WI38 (cell line): ENCODE data around the gene BICDL2.

Experiments used
- H3K4me3 ChIP-seq: 2 replicates; pipeline ENCODE4 v1.5.1; 2011; ENCODE audit warnings: low read depth, mild to moderate bottlenecking, control low read depth, low read length
- TF ChIP-seq, protein P1 (sequence below): IDR thresholded peaks from 2 replicates; pipeline ENCODE4 v1.5.1; 2012; ENCODE audit warnings: low read depth, mild to moderate bottlenecking, control low read depth, low read length

BICDL2 gene

DNA sequence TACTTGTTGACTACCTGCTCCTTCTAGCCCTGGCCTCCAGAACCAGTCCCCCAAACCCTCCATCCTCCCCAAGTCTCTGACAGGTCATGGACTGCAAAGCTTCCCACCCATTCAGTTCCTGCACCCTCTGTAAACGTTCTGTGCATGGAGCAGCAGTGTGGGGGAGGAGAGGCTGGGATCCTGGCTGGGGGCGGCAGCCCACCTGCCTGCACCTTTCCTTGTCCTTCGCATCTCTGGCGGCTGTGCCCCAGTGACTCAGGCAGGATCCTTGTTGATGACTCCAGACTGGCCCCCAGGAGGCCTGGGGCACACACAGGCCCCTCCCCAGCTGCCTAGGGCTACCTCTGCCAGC is 54.9 kb downstream of the BICDL2 start:
- TF ChIP-seq, protein P1, sequence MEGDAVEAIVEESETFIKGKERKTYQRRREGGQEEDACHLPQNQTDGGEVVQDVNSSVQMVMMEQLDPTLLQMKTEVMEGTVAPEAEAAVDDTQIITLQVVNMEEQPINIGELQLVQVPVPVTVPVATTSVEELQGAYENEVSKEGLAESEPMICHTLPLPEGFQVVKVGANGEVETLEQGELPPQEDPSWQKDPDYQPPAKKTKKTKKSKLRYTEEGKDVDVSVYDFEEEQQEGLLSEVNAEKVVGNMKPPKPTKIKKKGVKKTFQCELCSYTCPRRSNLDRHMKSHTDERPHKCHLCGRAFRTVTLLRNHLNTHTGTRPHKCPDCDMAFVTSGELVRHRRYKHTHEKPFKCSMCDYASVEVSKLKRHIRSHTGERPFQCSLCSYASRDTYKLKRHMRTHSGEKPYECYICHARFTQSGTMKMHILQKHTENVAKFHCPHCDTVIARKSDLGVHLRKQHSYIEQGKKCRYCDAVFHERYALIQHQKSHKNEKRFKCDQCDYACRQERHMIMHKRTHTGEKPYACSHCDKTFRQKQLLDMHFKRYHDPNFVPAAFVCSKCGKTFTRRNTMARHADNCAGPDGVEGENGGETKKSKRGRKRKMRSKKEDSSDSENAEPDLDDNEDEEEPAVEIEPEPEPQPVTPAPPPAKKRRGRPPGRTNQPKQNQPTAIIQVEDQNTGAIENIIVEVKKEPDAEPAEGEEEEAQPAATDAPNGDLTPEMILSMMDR, result no peak
- no peak overlapping the region for H3K4me3 ChIP-seq

DNA sequence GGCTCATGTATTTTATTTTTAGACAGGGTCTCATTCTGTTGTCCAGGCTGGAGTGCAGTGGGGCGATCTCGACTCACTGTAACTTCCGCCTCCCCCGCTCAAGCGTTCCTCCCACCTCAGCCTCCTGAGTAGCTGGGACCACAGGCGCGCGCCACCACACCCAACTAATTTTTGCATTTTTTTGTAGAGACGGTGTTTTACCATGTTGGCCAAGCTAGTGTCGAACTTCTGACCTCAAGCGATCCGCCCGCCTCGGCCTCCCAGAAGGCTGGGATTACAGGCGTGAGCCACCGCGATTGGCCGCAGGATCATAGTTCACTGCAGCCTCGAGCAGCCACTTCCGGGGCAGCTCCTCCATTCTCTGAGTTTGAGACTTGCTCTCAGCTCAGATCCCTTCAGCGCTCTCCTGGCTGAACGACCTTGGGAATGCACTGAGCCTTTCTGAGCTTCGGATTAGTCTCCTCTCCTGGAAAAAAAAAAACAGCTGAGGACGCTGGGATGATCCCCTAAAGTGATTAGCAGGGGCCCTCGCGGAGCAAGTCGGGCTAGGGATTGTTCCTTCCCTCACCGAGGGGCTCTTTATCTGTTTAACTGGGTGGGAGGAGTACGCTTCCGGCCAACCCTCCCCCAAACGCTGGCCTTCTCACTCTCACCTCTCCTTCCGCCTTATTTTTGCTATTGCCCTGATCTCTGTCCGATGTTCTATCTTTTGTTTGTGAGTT is 55.4 kb downstream of the BICDL2 start:
- peak overlapping the region; percentile 74; the same call in 1 of the 2 replicates for H3K4me3 ChIP-seq
- TF ChIP-seq, protein P1, result no peak

DNA sequence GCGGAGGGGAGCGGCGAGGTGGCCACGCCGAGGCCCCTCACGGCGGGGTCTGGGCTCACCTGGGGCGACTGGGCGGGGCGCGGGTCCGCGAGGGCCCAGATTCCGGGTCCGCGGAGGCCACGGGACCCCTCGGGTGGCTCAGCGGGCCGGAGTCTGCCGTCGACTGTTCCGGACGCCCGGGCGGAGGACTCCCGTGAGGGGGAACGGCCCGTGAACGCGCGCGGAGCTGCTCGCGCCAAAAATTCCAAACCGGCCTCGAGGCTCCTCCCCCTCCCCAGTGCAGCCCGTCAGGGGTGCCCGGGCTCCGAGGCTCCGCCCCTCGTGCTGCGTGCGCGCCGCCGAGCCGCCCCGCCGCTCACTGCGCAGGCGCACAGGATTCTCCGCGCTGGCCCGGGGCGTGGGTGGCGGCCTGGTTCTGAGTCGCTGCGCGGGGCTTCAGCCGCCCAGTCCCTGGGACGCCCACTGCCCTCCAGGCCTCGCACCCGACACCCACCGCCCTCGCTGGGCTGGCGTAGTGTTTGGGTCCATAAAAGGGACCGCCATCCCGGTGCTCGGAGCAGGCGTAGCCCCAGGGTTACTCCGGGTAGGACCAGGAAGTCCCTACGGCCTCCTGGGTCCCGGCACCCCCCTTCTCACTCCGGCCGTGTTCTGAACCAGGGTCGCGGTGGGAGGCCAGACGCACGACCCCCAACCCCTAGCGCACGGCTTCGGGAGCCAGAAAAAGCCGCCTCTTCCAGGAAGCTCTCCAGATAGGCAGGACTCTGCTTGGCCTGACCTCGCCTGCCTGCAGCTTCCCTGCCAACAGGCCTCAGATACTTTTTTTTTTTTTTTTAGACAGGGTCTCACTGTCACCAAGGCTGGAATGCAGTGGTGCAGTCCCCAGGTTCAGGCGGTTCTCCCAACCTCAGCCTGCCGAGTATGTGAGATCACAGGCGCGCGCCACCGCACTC is 56.2 kb downstream of the BICDL2 start, which contains the start of gene PKMYT1:
Gene PKMYT1 (minus strand): TSS at position 220 of the 950 bp plus-strand sequence. CDS start 789 bp downstream, outside the sequence.
- TF ChIP-seq, protein P1, result no peak

DNA sequence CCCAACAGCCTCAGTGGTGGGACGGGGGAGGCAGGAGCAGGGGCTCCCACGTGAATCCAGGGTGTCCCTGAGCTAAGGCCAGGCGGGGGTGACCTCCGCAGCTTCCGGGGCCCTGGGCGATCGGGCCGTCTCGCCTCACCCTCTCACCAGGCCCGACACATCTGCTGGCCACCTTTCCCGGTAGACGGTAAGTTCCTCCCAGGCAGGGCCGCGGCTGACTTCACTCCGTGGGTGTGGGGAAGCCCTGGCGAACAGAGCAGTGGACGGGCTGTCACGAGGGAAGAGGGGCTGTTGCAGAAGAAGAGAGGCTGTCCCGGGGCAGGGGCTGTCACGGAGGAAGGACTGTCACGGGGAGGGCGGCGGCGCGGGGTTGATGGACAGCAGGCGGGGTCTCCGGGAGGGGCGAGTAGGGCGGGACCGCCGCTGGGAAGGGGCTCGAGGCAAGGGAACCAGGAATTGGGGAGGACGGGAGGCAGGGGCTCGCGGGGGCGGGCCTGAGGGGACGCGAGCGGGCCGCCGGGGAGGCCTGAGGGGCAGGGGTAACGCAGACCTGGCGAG is 57.0 kb downstream of the BICDL2 start:
- TF ChIP-seq, protein P1, result no peak
- H3K4me3 ChIP-seq, result peak overlapping the region; percentile 74

More for the DNA sequence above, 56.2 kb downstream of the BICDL2 start, which contains the start of gene PKMYT1:
- H3K4me3 ChIP-seq, result peak within 1 kb of the TSS; percentile 74
